ENCODE results near the gene NSRP1. TPM values are rescaled to one million over a fixed set of nuclear protein-coding genes. Genes with fewer than 3 reads are reported as not detected.

NSRP1 gene
- total RNA-seq, 1 experiment from 2014 or later: 13.9 TPM

Small RNAs within 50 kb of the gene (small RNA-seq; reads per million reads assigned to genes)
- not detected for gene AC104984.5

Other genes starting within 250 kb of the NSRP1 start
- gene SSH2, start 186.6 kb upstream of the NSRP1 start, total RNA-seq (2014; rRNA removed; shearing (Covaris generic); ENCODE audit: low replicate concordance): 35.3 and 53.9 TPM in 2 replicates
- 0.07 and 2.1 TPM in 2 replicates for gene EFCAB5, start 175.2 kb upstream of the NSRP1 start, total RNA-seq (2014; rRNA removed; shearing (Covaris generic); ENCODE audit: low replicate concordance)
- gene SLC6A4, start 118.9 kb downstream of the NSRP1 start, total RNA-seq (2014; rRNA removed; shearing (Covaris generic); ENCODE audit: low replicate concordance): not detected in 2 replicates
- 47.5 and 52.8 TPM in 2 replicates for gene BLMH, start 175.1 kb downstream of the NSRP1 start, total RNA-seq (2014; rRNA removed; shearing (Covaris generic); ENCODE audit: low replicate concordance)
- not detected in 2 replicates for gene TMIGD1, start 217.2 kb downstream of the NSRP1 start, total RNA-seq (2014; rRNA removed; shearing (Covaris generic); ENCODE audit: low replicate concordance)